ENCODE measurements around the gene RNF10.
A peak's percentile ranks its signal among the peaks of the same experiment; 100 is the strongest.

The RNF10 gene

DNA sequence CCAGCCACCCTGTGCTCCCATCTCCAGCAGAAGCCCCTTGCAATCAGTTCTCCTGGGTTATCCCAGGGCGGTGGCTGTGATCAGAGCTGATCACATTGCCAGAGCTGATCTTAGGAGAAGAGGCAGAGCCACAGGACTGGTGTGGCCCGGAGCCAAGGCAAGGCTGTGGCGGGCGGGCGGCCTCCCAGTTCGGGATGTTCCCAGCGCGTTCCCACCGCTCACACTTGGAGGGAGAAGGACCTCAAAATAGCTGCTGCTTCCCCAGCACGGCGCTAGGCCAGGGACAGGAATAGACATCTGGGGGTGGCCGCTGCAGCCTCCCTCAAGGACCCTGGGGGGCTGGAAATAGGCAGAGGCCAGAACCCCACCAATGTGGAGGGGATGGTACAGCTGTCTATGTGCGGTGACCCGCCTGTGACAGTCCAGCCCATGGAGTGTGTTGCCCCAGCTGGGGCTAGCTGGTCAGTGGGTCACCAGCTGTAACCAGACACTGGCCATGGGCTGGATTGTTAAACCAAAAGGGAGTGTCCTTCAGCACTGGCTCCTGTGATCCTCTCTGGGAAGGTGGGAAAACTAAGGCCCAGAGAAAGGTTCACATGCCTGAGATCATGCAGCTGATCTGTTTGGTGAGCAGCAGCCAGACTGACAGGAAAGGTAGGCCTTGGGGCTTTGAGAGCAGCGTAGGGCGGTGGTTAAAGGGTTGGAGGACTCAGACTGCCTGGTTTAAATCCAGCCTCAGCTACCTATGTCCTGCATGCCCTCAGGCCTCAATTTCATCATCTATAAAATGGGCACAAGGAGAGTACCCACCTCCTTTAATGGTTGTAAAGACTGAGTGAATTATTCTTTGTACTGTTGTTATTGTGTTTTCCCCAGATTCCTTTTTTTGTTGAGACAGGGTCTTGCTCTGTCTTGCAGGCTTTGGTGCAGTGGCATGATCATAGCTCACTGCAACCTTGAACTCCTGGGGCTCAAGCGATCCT is 55.1 kb downstream of the RNF10 start:
- ChIA-PET POLR2A (no interaction called here), CTCF (interaction anchor here (1.2 to 1.5 kb wide), 5 partner anchors 9 to 525 kb away, joined by 3 to 4 read pairs (median 3); no protein-coding TSS in a partner anchor)
- TF ChIP-seq, protein P1, sequence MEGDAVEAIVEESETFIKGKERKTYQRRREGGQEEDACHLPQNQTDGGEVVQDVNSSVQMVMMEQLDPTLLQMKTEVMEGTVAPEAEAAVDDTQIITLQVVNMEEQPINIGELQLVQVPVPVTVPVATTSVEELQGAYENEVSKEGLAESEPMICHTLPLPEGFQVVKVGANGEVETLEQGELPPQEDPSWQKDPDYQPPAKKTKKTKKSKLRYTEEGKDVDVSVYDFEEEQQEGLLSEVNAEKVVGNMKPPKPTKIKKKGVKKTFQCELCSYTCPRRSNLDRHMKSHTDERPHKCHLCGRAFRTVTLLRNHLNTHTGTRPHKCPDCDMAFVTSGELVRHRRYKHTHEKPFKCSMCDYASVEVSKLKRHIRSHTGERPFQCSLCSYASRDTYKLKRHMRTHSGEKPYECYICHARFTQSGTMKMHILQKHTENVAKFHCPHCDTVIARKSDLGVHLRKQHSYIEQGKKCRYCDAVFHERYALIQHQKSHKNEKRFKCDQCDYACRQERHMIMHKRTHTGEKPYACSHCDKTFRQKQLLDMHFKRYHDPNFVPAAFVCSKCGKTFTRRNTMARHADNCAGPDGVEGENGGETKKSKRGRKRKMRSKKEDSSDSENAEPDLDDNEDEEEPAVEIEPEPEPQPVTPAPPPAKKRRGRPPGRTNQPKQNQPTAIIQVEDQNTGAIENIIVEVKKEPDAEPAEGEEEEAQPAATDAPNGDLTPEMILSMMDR (IDR thresholded peaks at IDR 0.05; ENCODE audit: control extremely low read depth, extremely low read depth, low read depth, missing control alignments) = no peak
- DNase-seq (ENCODE audit: extremely low spot score) = no peak

DNA sequence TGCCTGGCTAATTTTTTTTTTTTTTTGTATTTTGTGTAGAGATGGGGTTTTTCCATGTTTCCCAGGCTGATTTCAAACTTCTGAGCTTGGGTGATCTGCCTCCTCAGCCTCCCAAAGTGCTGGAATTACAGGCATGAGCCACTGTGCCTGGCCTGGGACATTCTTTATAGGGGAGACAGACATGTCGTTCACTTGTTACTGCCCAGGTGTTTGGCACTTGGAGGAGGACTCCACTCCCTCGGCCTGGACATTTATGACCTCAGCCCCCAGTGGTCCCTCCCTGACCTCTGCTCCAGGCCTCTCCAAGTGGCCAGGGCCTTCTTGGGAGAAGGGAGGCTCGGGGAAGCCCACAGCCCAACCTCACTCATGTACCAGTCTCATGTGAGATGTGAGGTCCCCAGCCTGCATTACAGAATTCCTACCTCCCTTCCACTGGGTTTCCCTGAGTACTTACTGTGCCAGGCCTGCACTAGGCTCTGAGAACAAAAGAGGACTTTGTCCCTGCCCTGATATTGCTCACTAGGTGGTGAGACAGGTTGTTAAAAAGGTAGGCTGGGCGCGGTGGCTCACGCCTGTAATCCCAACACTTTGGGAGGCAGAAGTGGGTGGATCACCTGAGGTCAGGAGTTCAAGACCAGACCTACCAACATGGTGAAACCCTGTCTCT is 56.7 kb downstream of the RNF10 start:
- peak; percentile 4 for DNase-seq (ENCODE audit: extremely low spot score)
- TF ChIP-seq, protein P1 (IDR thresholded peaks at IDR 0.05; ENCODE audit: control extremely low read depth, extremely low read depth, low read depth, missing control alignments) = no peak
- CTCF ChIA-PET = interaction anchor here (1.4 to 1.6 kb wide), 2 partner anchors 8 to 10 kb away, joined by 3 to 6 read pairs; partner anchors contain the start of gene POP5
- POLR2A ChIA-PET = interaction anchor here (0.6 kb wide), 1 partner anchor 395 kb away, joined by 4 read pairs; no protein-coding TSS in a partner anchor

DNA sequence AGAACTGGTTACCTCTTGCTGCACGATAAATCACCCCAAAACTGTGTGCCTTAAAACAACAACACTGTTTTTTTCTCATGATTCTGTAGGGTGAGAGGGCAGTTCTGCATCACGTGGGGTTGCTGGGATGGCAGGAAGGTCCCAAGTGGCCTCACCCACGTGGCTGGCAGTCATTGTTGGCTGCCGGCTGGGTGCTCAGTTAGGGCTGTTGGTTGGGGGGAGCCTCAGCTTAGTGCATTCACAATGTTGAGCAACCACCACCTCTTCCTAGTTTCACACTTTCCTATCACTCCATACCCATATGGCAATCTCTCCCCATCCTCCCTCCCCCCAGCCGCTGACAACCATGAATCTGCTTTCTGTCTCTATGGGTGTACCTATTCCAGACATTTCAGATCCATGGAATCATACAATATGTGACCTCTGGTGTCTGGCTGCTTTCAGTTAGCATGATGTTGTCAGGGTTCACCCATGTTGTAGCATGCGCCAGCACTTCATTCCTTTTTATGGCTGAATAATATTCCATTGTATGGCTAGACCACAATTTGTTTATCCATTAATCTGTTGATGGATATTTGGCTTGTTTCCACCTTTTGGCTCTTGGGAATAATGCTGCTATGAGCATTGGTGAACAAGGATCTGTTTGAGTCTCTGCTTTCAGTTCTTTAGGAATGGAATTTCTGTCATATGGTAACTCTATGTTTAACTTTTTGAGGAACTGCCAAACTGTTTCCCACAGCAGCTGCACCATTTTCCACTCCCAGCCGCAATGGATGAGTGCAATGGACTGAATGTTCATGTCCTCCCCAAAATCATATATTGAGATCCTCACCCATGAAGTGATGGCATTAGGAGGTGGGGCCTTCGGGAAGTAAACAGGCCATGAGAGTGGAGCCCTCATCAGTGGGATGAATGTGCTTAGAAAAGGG is 58.2 kb downstream of the RNF10 start:
- TF ChIP-seq, protein P1 (IDR thresholded peaks at IDR 0.05; ENCODE audit: control extremely low read depth, extremely low read depth, low read depth, missing control alignments) = no peak
- CTCF ChIA-PET = interaction anchor here (1.4 to 1.6 kb wide), 2 partner anchors 10 to 11 kb away, joined by 3 to 6 read pairs; partner anchors contain the start of gene POP5
- DNase-seq (ENCODE audit: extremely low spot score) = no peak
- POLR2A ChIA-PET = no interaction called here

DNA sequence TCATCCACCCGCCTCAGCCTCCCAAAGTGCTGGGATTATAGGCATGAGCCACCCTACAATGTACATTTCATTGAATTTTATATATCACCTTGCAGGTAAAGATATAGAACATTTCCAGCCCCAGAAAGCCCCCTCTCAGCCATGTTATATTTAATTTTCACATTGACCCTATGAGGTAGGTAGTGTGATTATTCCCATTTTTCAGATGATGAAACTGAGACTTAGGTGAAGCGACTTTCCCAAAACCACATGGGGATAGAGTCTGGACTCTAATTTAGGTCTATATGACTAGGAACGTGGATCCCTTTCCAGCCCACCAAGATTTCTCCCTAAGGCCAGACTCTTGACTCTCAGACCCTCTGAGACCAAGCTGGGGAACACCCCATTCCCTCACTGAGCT is 62.7 kb downstream of the RNF10 start:
- POLR2A ChIA-PET = interaction anchor here (0.8 kb wide), 1 partner anchor 232 kb away, joined by 3 read pairs; no protein-coding TSS in a partner anchor
- CTCF ChIA-PET = interaction anchor here (1.1 to 2.0 kb wide), 3 partner anchors 14 to 53 kb away, joined by 3 to 11 read pairs (median 5); no protein-coding TSS in a partner anchor
- DNase-seq (ENCODE audit: extremely low spot score) = no peak
- TF ChIP-seq, protein P1 (IDR thresholded peaks at IDR 0.05; ENCODE audit: control extremely low read depth, extremely low read depth, low read depth, missing control alignments) = no peak

DNA sequence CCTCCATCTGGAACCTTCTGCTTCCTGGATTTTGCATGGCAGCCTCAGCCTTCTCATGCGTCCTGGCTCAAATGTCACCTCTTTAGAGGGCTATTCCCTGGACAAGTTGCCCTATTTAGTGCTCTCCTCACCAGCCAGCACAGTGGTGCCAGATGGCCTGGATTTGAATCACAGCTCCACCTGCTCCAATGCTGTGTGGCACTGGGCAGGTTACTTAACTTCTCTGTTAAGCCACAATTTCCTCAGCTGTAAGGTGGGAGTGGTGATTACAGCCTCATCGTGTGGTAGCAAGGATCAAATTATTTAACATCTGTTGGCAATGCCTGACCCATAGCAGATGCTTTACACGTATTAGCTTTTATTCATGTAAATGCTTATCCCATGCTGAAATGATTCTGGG is 63.7 kb downstream of the RNF10 start:
- ChIA-PET CTCF (interaction anchor here (1.1 to 2.0 kb wide), 2 partner anchors 15 to 50 kb away, joined by 3 to 11 read pairs; no protein-coding TSS in a partner anchor), POLR2A (interaction anchor here (1.2 kb wide), 1 partner anchor 16 kb away, joined by 4 read pairs; the partner anchor contains the start of gene POP5)
- TF ChIP-seq, protein P1 (IDR thresholded peaks at IDR 0.05; ENCODE audit: control extremely low read depth, extremely low read depth, low read depth, missing control alignments) = no peak
- DNase-seq (ENCODE audit: extremely low spot score) = no peak

All from GM10248 (cell line).